Limb (tissue), 2 donors: ENCODE results near the gene SLC4A2.
A peak's percentile ranks its signal among the peaks of the same experiment; 100 is the strongest.
"Not testable (repeated sequence)": the region's sequence is repeated elsewhere in the genome, so short reads cannot be mapped to it uniquely, and the experiment has no call there.

Source experiments
- DNase-seq, 2 donors: peaks; one replicate each; pipeline ENCODE4 v3.0.0-alpha.2; 2016; ENCODE audit errors: extremely low spot score in 2 of 2

Gene SLC4A2

GRCh38 chr7:151025924-151026671 lies 33.3 kb upstream of the SLC4A2 start:
- no peak for DNase-seq

DNA sequence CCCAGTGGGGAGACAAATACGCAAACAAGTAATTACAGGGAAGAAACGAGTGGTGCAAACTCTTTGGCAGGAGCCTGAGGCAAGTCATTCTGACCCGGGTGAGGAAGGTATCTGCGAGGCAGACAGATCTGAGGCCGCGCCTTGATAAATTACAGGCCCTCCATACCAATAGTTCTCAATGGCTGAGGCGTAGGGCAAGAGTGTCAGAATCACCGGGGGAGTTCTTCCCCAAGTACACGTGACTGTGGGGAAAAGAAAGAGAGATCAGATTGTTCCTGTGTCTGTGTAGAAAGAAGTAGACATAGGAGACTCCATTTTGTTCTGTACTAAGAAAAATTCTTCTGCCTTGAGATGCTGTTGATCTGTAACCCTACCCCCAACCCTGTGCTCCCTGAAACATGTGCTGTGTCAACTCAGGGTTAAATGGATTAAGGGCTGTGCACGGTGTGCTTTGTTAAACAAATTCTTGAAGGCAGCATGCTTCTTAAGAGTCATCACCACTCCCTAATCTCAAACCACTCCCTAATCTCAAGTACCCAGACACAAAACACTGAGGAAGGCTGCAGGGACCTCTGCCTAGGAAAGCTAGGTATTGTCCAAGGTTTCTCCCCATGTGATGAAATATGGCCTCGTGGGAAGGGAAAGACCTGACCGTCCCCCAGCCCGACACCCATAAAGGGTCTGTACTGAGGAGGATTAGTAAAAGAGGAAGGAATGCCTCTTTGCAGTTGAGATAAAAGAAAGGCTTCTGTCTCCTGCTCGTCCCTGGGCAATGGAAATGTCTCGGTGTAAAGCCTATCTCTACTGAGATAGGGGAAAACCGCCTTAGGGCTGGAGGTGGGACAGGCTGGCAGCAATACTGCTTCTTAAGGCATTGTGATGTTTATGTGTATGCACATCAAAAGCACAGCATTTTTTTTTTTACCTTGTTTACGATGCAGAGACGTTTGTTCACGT lies 32.3 kb upstream of the SLC4A2 start:
- not testable (repeated sequence) for DNase-seq

- not testable (repeated sequence) for DNase-seq
These were observed 31.7 kb upstream of the SLC4A2 start for GRCh38 chr7:151027728-151028130.

- peak; percentile 97 to 99 for DNase-seq
These were observed 31.1 kb upstream of the SLC4A2 start, which contains the start of gene ABCB8 for GRCh38 chr7:151028131-151028947. TSS of gene ABCB8 (plus strand) at chr7:151028450. CDS start at chr7:151028516, 66 bp downstream.

DNA sequence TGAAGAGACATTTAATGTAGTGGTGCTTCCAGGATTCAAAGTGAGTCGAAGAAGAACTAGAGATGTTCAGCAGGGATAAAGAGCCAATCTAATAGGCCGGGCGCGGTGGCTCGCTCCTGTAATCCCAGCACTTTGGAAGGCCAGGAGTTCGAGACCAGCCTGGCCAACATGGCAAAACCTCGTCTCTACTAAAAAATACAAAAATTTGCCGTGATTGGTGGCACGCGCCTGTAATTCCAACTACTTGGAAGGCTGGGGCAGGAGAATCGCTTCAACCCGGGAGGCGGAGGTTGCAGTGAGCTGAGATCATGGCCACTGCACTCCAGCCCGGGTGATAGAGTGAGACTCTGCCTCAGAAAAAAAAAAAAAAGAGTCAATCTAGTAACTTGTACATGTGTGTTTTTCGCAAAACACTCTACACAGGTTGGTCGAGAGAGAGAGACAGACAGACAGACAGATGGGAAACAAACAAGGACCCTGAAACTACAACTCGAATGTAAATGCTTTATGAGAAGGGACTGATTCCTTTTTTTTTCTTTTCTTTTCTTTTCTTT lies 30.4 kb upstream of the SLC4A2 start:
- no peak for DNase-seq

GRCh38 chr7:151031011-151031410 lies 28.4 kb upstream of the SLC4A2 start:
- no peak for DNase-seq

GRCh38 chr7:151032936-151033863 lies 26.2 kb upstream of the SLC4A2 start:
- DNase-seq, result no peak

DNA sequence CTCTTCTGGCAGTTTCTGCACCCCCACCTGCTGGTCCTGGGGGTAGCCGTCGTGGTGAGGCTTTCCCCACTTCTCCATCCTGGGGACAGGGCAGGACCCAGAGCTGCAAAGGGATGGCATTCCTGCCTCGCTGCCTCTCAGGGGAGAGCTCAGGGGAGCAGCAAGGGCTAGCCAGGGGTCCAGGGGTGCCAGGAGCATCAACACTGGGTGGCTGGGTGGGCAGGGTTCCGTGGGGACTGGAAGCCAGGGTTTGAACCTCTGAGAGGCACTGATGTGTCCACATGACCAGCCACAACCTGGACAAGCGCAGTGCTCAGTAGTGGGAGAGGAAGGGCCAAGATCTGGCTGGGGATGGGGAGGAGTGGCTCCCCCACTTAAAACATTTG lies 25.5 kb upstream of the SLC4A2 start:
- no peak for DNase-seq

DNA sequence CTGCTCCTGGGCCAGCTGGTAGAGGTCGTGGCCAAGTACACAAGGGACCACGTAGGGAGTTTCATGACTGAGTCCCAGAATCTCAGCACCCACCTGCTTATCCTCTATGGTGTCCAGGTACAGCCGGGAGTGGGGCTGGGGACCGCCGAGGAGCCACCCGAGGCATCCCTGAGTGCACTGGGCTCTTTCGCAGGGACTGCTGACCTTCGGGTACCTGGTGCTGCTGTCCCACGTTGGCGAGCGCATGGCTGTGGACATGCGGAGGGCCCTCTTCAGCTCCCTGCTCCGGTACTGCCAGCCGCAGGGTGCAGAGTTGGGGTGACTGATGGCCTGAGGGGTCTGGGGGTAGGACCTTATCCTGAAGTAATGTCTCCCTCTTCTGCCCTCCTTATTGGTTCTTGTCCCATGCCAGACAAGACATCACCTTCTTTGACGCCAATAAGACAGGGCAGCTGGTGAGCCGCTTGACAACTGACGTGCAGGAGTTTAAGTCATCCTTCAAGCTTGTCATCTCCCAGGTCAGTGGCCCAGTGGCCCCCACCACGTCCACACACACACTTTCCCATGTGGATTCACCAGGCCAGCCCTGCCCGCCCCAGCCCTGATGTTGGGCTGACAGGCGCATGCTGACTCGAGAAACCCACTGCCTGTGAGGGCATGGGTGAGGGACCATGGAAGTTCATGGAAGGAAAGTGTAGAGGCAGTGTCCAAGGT lies 24.9 kb upstream of the SLC4A2 start:
- DNase-seq, result no peak

DNA sequence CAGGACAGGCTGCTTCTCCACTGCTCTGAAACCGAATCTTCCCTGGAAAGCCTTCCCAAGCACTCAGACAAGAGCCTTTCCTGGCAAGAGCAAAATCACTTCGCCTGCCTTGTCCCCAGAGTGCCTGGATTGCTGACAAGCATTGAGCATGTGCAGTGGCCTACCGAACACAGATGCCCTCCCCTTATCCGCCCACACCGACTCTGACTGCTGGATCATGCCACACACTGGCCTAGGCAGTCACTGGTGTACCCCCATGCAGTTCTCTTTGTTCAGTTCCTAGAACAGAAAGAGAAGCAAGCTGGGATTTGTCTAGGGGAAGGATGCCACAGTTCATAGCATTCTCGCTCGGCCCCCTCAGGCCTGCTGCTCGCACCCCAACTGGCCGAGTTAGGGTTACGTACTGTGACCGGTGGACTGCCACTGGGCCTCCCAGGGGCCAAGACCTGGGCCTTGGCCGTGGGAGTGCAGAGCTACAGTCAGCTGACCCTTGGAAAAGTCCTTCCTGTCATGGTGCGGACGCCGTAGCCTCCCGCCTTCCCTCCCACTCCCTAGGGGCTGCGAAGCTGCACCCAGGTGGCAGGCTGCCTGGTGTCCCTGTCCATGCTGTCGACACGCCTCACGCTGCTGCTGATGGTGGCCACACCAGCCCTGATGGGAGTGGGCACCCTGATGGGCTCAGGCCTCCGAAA lies 24.2 kb upstream of the SLC4A2 start:
- no peak for DNase-seq

GRCh38 chr7:151035902-151036301 lies 23.5 kb upstream of the SLC4A2 start:
- no peak for DNase-seq

GRCh38 chr7:151038951-151039849 lies 20.2 kb upstream of the SLC4A2 start:
- DNase-seq, result no peak

GRCh38 chr7:151039850-151040548 lies 19.4 kb upstream of the SLC4A2 start:
- no peak for DNase-seq

DNA sequence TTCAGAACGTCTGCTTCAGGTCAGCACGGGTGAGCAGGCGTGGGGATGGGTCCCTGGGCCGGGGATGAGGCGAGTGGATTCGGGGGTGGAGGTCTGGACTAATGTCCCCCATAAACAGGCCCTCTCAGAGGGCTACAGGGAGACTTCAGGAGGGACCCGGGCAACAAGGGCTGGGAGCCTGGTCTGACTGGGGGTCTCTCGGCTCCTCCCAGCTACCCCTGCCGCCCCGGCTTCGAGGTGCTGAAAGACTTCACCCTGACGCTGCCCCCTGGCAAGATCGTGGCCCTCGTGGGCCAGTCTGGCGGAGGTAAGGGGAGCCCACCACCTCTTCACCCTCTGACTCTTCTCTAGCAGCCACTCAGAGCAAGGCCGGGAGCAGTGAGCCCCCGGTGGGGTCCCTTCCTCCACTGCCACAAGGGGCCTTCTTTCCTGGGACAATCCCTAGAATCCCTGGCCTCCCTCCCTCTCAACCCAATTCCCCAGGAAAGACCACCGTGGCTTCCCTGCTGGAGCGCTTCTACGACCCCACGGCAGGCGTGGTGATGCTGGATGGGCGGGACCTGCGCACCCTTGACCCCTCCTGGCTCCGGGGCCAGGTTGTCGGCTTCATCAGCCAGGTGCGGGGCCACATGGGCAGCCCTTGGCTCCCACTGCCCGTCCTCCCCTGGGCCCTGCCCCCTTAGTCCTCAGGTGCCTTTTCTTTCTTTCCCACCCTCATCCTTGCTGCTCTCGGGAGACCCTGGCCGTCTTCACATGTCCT lies 18.6 kb upstream of the SLC4A2 start:
- DNase-seq, result no peak

DNA sequence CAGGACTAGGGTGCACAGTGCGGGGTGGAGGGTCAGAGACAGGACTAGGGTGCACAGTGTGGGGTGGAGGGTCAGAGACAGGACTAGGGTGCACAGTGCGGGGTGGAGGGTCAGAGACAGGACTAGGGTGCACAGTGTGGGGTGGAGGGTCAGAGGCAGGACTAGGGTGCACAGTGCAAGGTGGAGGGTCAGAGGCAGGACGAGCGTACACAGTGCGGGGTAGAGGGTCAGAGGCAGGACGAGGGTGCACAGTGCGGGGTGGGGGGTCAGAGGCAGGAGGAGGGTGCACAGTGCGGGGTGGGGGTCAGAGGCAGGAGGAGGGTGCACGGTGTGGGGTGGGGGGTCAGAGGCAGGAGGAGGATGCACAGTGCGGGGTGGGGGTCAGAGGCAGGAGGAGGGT lies 15.9 kb upstream of the SLC4A2 start:
- not testable (repeated sequence) for DNase-seq

DNA sequence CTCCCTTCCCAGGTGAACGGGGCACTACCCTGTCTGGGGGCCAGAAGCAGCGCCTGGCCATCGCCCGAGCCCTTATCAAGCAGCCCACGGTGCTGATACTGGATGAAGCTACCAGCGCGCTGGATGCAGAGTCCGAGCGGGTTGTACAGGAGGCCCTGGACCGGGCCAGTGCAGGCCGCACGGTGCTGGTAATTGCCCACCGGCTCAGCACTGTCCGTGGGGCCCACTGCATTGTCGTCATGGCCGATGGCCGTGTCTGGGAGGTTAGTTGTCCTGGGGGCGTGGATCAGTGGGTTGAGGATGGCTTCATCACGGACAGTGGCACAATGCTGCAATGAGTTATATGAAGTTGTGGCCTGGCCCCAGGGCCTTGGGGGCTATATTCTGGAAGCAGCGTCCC lies 15.4 kb upstream of the SLC4A2 start:
- no peak for DNase-seq
